Spleen (tissue), 11 donors: ENCODE measurements around the gene GRM2. TPM values are rescaled to one million over a fixed set of nuclear protein-coding genes. Genes with fewer than 3 reads are reported as not detected.
"Not testable (repeated sequence)": the region's sequence is repeated elsewhere in the genome, so short reads cannot be mapped to it uniquely, and the experiment has no call there.

Source experiments
- DNase-seq: peaks from one replicate; pipeline ENCODE4 v3.0.0-alpha.2; 2020
- H3K27ac ChIP-seq, 8 donors: fragments of 200-600 bp; sonication (generic) in 7 of 8; 1 replicate in 4 of 8; 2 replicates in 4 of 8; pipeline versions ENCODE4 v1.5.0 to v1.8.0; 2016 to 2021; ENCODE audit warnings: inconsistent platforms in 4 of 8, mild to moderate bottlenecking in 4 of 8, moderate library complexity in 1 of 8
- H3K27me3 ChIP-seq, 7 donors: fragments of 200-600 bp; sonication (generic) in 6 of 7; replicated peaks in 1 of 7; 1 replicate in 4 of 7; 2 replicates in 3 of 7; pipeline versions ENCODE4 v1.5.0 to v1.8.0; 2016 to 2021; ENCODE audit warnings: inconsistent platforms in 3 of 7, mild to moderate bottlenecking in 1 of 7
- H3K36me3 ChIP-seq, 6 donors: fragments of 200-600 bp; sonication (generic) in 5 of 6; 1 replicate in 4 of 6; 2 replicates in 2 of 6; pipeline versions ENCODE4 v1.5.0 to v1.8.0; 2016 to 2021; ENCODE audit warnings: inconsistent platforms in 2 of 6
- H3K4me1 ChIP-seq, 6 donors: fragments of 200-600 bp; sonication (generic) in 5 of 6; 1 replicate in 3 of 6; 2 replicates in 3 of 6; pipeline versions ENCODE4 v1.5.0 to v1.8.0; 2016 to 2021; ENCODE audit warnings: inconsistent platforms in 3 of 6
- H3K4me3 ChIP-seq, 8 donors: fragments of 200-600 bp; sonication (generic) in 7 of 8; 1 replicate in 4 of 8; 2 replicates in 4 of 8; pipeline versions ENCODE4 v1.5.0 to v1.8.0; 2016 to 2021; ENCODE audit warnings: inconsistent platforms in 4 of 8, mild to moderate bottlenecking in 4 of 8, moderate library complexity in 2 of 8
- H3K9me3 ChIP-seq, 8 donors: fragments of 200-600 bp; sonication (generic) in 7 of 8; 1 replicate in 4 of 8; 2 replicates in 4 of 8; pipeline versions ENCODE4 v1.5.0 to v1.8.0; 2016 to 2021; ENCODE audit warnings: inconsistent platforms in 4 of 8
- CTCF ChIP-seq, 11 experiments: fragments of 200-600 bp in 7 of 11; fragments of 450-650 bp in 4 of 11; sonication (generic) in 4 of 11; IDR thresholded peaks in 8 of 11; conservative IDR thresholded peaks in 3 of 11; 1 replicate in 7 of 11; 2 replicates in 4 of 11; pipeline versions ENCODE4 v1.4.0 to v1.8.0; 2016 to 2021; ENCODE audit warnings: antibody characterized with exemption in 11 of 11, inconsistent platforms in 4 of 11, mild to moderate bottlenecking in 1 of 11
- POLR2A ChIP-seq, 3 donors: fragments of 450-650 bp; IDR thresholded peaks; one replicate each; pipeline ENCODE4 v1.5.1; 2017; ENCODE audit warnings: antibody characterized with exemption in 3 of 3, mild to moderate bottlenecking in 1 of 3
- POLR2AphosphoS5 ChIP-seq, 3 donors: sonication (generic); formaldehyde crosslinking; IDR thresholded peaks; one replicate each; pipeline ENCODE4 v1.5.1; 2017; ENCODE audit warnings: antibody characterized with exemption in 3 of 3
- WGBS, 5 donors: extraction: QIAGEN DNeasy Blood & Tissue Kit in 3 of 5; methylation state at CpG; one replicate each; pipeline versions ENCODE4 v1.1.5 to v1.1.7; 2013 to 2018; 5-methylcytosine and 5-hydroxymethylcytosine counted together
- intact Hi-C: fragments of 100-400 bp; cut with DNase I; formaldehyde crosslinking; loops from one replicate; pipeline ENCODE4 v1.15.0; 2023; ENCODE audit warnings: low total_unique reads
- polyA plus RNA-seq, 3 donors: library from polyadenylated mRNA; stranded (reverse); fragments of 200-250 nt; gene quantifications; one replicate each; pipeline ENCODE4 v1.2.1, GENCODE V29; 2013
- total RNA-seq, 7 donors: library from RNA; depleted of rRNA in 3 of 7; stranded (reverse); fragments of >200 nt in 3 of 7; fragmentation: NEBNext Ultra II Directional in 4 of 7; extraction: Animal tissue kit (Norgen Biotek cat#: 25700) in 4 of 7; gene quantifications; one replicate each; pipeline versions ENCODE4 v1.1.0 to v1.2.1, GENCODE V29; 2016 to 2021
- donor health status: healthy with polysubstance abuse.
- donor health status: DM: no; HTN: no; CAD: no; lungs with moderate emphysema.
- donor health status: DM: no; HTN: no; CAD: no.
- donor health status: Bipolar disorder and iron deficiency.
- donor health status: healthy.
- donor health status: DM: no; HTN: no; CAD: no.
- donor health status: DM: yes; HTN: yes; CAD: no.

Gene GRM2
- total and polyA plus RNA-seq, 10 donors: 0.17 to 2.7 (median 1.4) TPM

- DNase-seq: no peak
- intact Hi-C loops: no loop called here
- Histone ChIP-seq H3K27ac (no peak overlapping the region), H3K9me3 (no peaks in the 10 kb centered on the region), H3K36me3 (no peaks in the 10 kb centered on the region), H3K4me3 (no peak overlapping the region), H3K27me3 (peaks cover 0 to 18% (median 0%) of the 10 kb centered on the region in 7 donors), H3K4me1 (peaks cover 0 to 5% (median 0%) of the 10 kb centered on the region in 6 donors)
- WGBS, 5 donors: 53 to 77% (median 72%) methylated on average over 2 of the region's 2 CpGs
- TF ChIP-seq POLR2A (IDR thresholded peaks at IDR 0.05): no peak
- TF ChIP-seq CTCF (IDR thresholded peaks at IDR 0.05 in 8 of 11, conservative IDR thresholded peaks at IDR 0.05 in 3 of 11): no peak
- TF ChIP-seq POLR2AphosphoS5 (IDR thresholded peaks at IDR 0.05): no peak
Observed at GRCh38 chr3:51735950-51736349, 29.1 kb downstream of the GRM2 start.

- peaks cover 0 to 10% (median 0%) of the 10 kb centered on the region in 8 donors for H3K9me3 ChIP-seq
- H3K4me3 ChIP-seq: no peak overlapping the region
- H3K4me1 ChIP-seq: peaks cover 0 to 5% (median 0%) of the 10 kb centered on the region in 6 donors
- 39 to 56% (median 50%) methylated on average over 4 of the region's 4 CpGs for WGBS, 5 donors
- no peak for TF ChIP-seq POLR2AphosphoS5 (IDR thresholded peaks at IDR 0.05)
- intact Hi-C loops: no loop called here
- DNase-seq: no peak
- no peaks in the 10 kb centered on the region for H3K36me3 ChIP-seq
- peak overlapping the region in 2 of 8 donors; percentile 27 to 40 for H3K27ac ChIP-seq
- peaks cover 0 to 13% (median 0%) of the 10 kb centered on the region in 7 donors for H3K27me3 ChIP-seq
Observed at GRCh38 chr3:51739110-51739509, 32.2 kb downstream of the GRM2 start.

GRCh38 chr3:51742320-51742719 is 35.5 kb downstream of the GRM2 start:
- WGBS, 5 donors: 81 to 95% (median 91%) methylated on average over 3 of the region's 3 CpGs
- H3K27ac ChIP-seq, DNase-seq, H3K27me3 ChIP-seq, H3K36me3 ChIP-seq, H3K4me1 ChIP-seq, intact Hi-C loops, H3K4me3 ChIP-seq: not testable (repeated sequence)
- peaks cover 0 to 10% (median 0%) of the 10 kb centered on the region in 8 donors for H3K9me3 ChIP-seq

- H3K27me3 ChIP-seq, H3K27ac ChIP-seq, H3K4me1 ChIP-seq, DNase-seq, H3K4me3 ChIP-seq, intact Hi-C loops, H3K36me3 ChIP-seq: not testable (repeated sequence)
- H3K9me3 ChIP-seq: peaks cover 0 to 13% (median under 1%) of the 10 kb centered on the region in 8 donors
- WGBS, 5 donors: 31 to 67% (median 46%) methylated on average over 4 of the region's 4 CpGs
Observed at GRCh38 chr3:51742978-51743377, 36.1 kb downstream of the GRM2 start.

GRCh38 chr3:51747840-51748239 is 41.0 kb downstream of the GRM2 start:
- H3K4me1 ChIP-seq: no peaks in the 10 kb centered on the region
- H3K4me3 ChIP-seq: no peak overlapping the region
- intact Hi-C loops: no loop called here
- H3K27me3 ChIP-seq: no peaks in the 10 kb centered on the region
- H3K36me3 ChIP-seq: no peaks in the 10 kb centered on the region
- no peak for DNase-seq
- H3K27ac ChIP-seq: no peak overlapping the region
- peaks cover 0 to 9% (median under 1%) of the 10 kb centered on the region in 8 donors for H3K9me3 ChIP-seq
- no peak for TF ChIP-seq CTCF (IDR thresholded peaks at IDR 0.05 in 8 of 11, conservative IDR thresholded peaks at IDR 0.05 in 3 of 11)
- no peak for TF ChIP-seq POLR2A (IDR thresholded peaks at IDR 0.05)
- TF ChIP-seq POLR2AphosphoS5 (IDR thresholded peaks at IDR 0.05): no peak

- Histone ChIP-seq H3K36me3 (no peaks in the 10 kb centered on the region), H3K27me3 (no peaks in the 10 kb centered on the region), H3K4me1 (no peaks in the 10 kb centered on the region), H3K27ac (no peak overlapping the region), H3K4me3 (no peak overlapping the region), H3K9me3 (peaks cover 0 to 9% (median 0%) of the 10 kb centered on the region in 8 donors)
- 68 to 82% (median 79%) methylated on average over 1 of the region's 1 CpG for WGBS, 5 donors
- DNase-seq: no peak
- intact Hi-C loops: no loop called here
- TF ChIP-seq POLR2AphosphoS5 (IDR thresholded peaks at IDR 0.05) (no peak), POLR2A (IDR thresholded peaks at IDR 0.05) (no peak), CTCF (IDR thresholded peaks at IDR 0.05 in 8 of 11, conservative IDR thresholded peaks at IDR 0.05 in 3 of 11) (no peak)
Observed at GRCh38 chr3:51748327-51748726, 41.5 kb downstream of the GRM2 start.
